Mesenchymal stem cell (in vitro differentiated cells and primary cell): ENCODE results near the gene CDH4.
A peak's percentile ranks its signal among the peaks of the same experiment; 100 is the strongest.

ENCODE experiments used
- DNase-seq: peaks from one replicate; pipeline ENCODE4 v3.0.0-alpha.2; 2013
- H2AFZ ChIP-seq: one replicate; pipeline ENCODE4 v1.6.1; 2013; ENCODE audit warnings: low read depth, mild to moderate bottlenecking, control low read depth, inconsistent platforms, low read length, moderate library complexity
- H2AK5ac ChIP-seq: 2 replicates; pipeline ENCODE4 v1.6.1; 2013; ENCODE audit warnings: low read length, moderate library complexity, mild to moderate bottlenecking, inconsistent platforms; ENCODE audit not compliant: severe bottlenecking
- H2BK120ac ChIP-seq: one replicate; pipeline ENCODE4 v1.6.1; 2013; ENCODE audit warnings: low read depth, mild to moderate bottlenecking, inconsistent platforms, low read length, moderate library complexity
- H2BK12ac ChIP-seq, 2 experiments: one replicate each; pipeline ENCODE4 v1.6.1; 2013; ENCODE audit warnings: inconsistent platforms in 2 of 2, low read length in 2 of 2, mild to moderate bottlenecking in 2 of 2, moderate library complexity in 2 of 2, control low read depth in 1 of 2
- H2BK15ac ChIP-seq: one replicate; pipeline ENCODE4 v1.6.1; 2013; ENCODE audit warnings: mild to moderate bottlenecking, low read depth, inconsistent platforms; ENCODE audit not compliant: poor library complexity, severe bottlenecking
- H2BK5ac ChIP-seq: 2 replicates; pipeline ENCODE4 v1.6.1; 2013; ENCODE audit warnings: low read depth, mild to moderate bottlenecking, low read length, control low read depth, inconsistent platforms; ENCODE audit not compliant: poor library complexity, severe bottlenecking
- H3K14ac ChIP-seq, 2 experiments: one replicate each; pipeline ENCODE4 v1.6.1; 2013; ENCODE audit warnings: inconsistent platforms in 2 of 2, low read length in 2 of 2, control low read depth in 1 of 2, mild to moderate bottlenecking in 1 of 2, moderate library complexity in 1 of 2
- H3K18ac ChIP-seq, 2 experiments: one replicate each; pipeline ENCODE4 v1.6.1; 2013; ENCODE audit warnings: inconsistent platforms in 2 of 2, low read length in 2 of 2, control low read depth in 1 of 2, low read depth in 1 of 2, mild to moderate bottlenecking in 1 of 2
- H3K23ac ChIP-seq, 2 experiments: one replicate each; pipeline ENCODE4 v1.6.1; 2013; ENCODE audit warnings: inconsistent platforms in 2 of 2, low read length in 2 of 2, mild to moderate bottlenecking in 2 of 2, moderate library complexity in 2 of 2, control low read depth in 1 of 2
- H3K27ac ChIP-seq: 2 replicates; pipeline ENCODE4 v1.5.1; 2013; ENCODE audit warnings: mild to moderate bottlenecking, moderate library complexity, low read length, control low read depth, inconsistent platforms; ENCODE audit not compliant: poor library complexity, severe bottlenecking
- H3K27me3 ChIP-seq, 2 experiments: 2 replicates each; pipeline versions ENCODE4 v1.6.1 to v1.7.0; 2013; ENCODE audit warnings: low read length in 2 of 2, mild to moderate bottlenecking in 2 of 2, moderate library complexity in 2 of 2, control low read depth in 1 of 2, inconsistent platforms in 1 of 2; ENCODE audit not compliant: control insufficient read depth in 1 of 2, insufficient read depth in 1 of 2
- H3K36me3 ChIP-seq, 2 experiments: 2 replicates each; pipeline versions ENCODE4 v1.6.1 to v1.7.0; 2013; ENCODE audit warnings: low read length in 2 of 2, control low read depth in 1 of 2, inconsistent platforms in 1 of 2, low read depth in 1 of 2, mild to moderate bottlenecking in 1 of 2; ENCODE audit not compliant: insufficient read depth in 2 of 2, control insufficient read depth in 1 of 2
- H3K4ac ChIP-seq, 2 experiments: one replicate each; pipeline ENCODE4 v1.6.1; 2013; ENCODE audit warnings: inconsistent platforms in 2 of 2, low read length in 2 of 2, mild to moderate bottlenecking in 2 of 2, moderate library complexity in 2 of 2, control low read depth in 1 of 2, low read depth in 1 of 2
- H3K4me1 ChIP-seq: 2 replicates; pipeline ENCODE4 v1.6.1; 2013; ENCODE audit warnings: low read depth, low read length, control low read depth; ENCODE audit not compliant: control insufficient read depth, insufficient read depth
- H3K4me2 ChIP-seq: 2 replicates; pipeline ENCODE4 v1.6.1; 2013; ENCODE audit warnings: low read length, mild to moderate bottlenecking, inconsistent platforms; ENCODE audit not compliant: poor library complexity, severe bottlenecking
- H3K4me3 ChIP-seq, 2 experiments: 2 replicates each; pipeline versions ENCODE4 v1.5.1 to v1.7.0; 2013; ENCODE audit warnings: low read length in 2 of 2, mild to moderate bottlenecking in 2 of 2, control low read depth in 1 of 2, low read depth in 1 of 2; ENCODE audit not compliant: insufficient read depth in 1 of 2
- H3K79me1 ChIP-seq: replicated peaks from 2 replicates; pipeline ENCODE4 v1.6.1; 2013; ENCODE audit warnings: mild to moderate bottlenecking, control low read depth, low read length, inconsistent platforms; ENCODE audit not compliant: poor library complexity, severe bottlenecking
- H3K9ac ChIP-seq: 2 replicates; pipeline ENCODE4 v1.7.0; 2013; ENCODE audit warnings: mild to moderate bottlenecking, low read length, moderate library complexity
- H3K9me3 ChIP-seq: 2 replicates; pipeline ENCODE4 v1.7.0; 2013; ENCODE audit warnings: mild to moderate bottlenecking, low read length; ENCODE audit not compliant: control insufficient read depth
- H4K8ac ChIP-seq: one replicate; pipeline ENCODE4 v1.6.1; 2013; ENCODE audit warnings: inconsistent platforms, mild to moderate bottlenecking, low read length, moderate library complexity
- H4K91ac ChIP-seq: one replicate; pipeline ENCODE4 v1.6.1; 2013; ENCODE audit warnings: mild to moderate bottlenecking, low read length, inconsistent platforms
- WGBS: methylation state at CpG from one replicate; pipeline ENCODE4 v1.1.7; 2013; ENCODE audit warnings: mixed read lengths; 5-methylcytosine and 5-hydroxymethylcytosine counted together

Gene CDH4

GRCh38 chr20:61355585-61355984, 103.5 kb downstream of the CDH4 start:
- no peak overlapping the region for H2BK12ac ChIP-seq
- 86% methylated on average over 5 of the region's 5 CpGs for WGBS
- H2BK15ac ChIP-seq, result no peak overlapping the region

GRCh38 chr20:61356196-61356595, 104.1 kb downstream of the CDH4 start:
- H3K4me2 ChIP-seq, result no peak overlapping the region
- peaks cover 17% of the 10 kb centered on the region for H3K4me1 ChIP-seq
- no peak overlapping the region for H3K23ac ChIP-seq
- no peak overlapping the region for H2BK12ac ChIP-seq
- no peak overlapping the region for H2AFZ ChIP-seq
- no peak overlapping the region for H3K9ac ChIP-seq
- H3K36me3 ChIP-seq, result peaks cover 0 to 8% of the 10 kb centered on the region in 2 experiments
- no peak overlapping the region for H4K91ac ChIP-seq
- 82% methylated on average over 6 of the region's 7 CpGs for WGBS
- H2BK120ac ChIP-seq, result no peak overlapping the region
- peaks cover 7% of the 10 kb centered on the region for H3K79me1 ChIP-seq
- no peak overlapping the region for H2BK15ac ChIP-seq
- no peak overlapping the region for H3K27ac ChIP-seq
- H3K4ac ChIP-seq, result no peak overlapping the region
- no peak overlapping the region for H4K8ac ChIP-seq
- no peak overlapping the region for H3K4me3 ChIP-seq
- H3K18ac ChIP-seq, result no peak overlapping the region
- no peaks in the 10 kb centered on the region for H3K9me3 ChIP-seq
- H3K14ac ChIP-seq, result no peak overlapping the region
- no peak for DNase-seq
- no peak overlapping the region for H2BK5ac ChIP-seq
- peaks cover 0 to 33% of the 10 kb centered on the region in 2 experiments for H3K27me3 ChIP-seq
- no peak overlapping the region for H2AK5ac ChIP-seq

More at GRCh38 chr20:61355585-61355984, 103.5 kb downstream of the CDH4 start:
- Histone ChIP-seq H3K27ac (no peak overlapping the region), H3K4me2 (no peak overlapping the region), H3K36me3 (peaks cover 0 to 8% of the 10 kb centered on the region in 2 experiments), H3K27me3 (peaks cover 0 to 33% of the 10 kb centered on the region in 2 experiments), H3K79me1 (peaks cover 10% of the 10 kb centered on the region), H3K9me3 (no peaks in the 10 kb centered on the region), H3K9ac (no peak overlapping the region), H3K4ac (no peak overlapping the region), H2BK120ac (no peak overlapping the region), H2AFZ (no peak overlapping the region), H3K4me1 (peaks cover 17% of the 10 kb centered on the region), H2BK5ac (no peak overlapping the region), H3K14ac (no peak overlapping the region), H4K91ac (no peak overlapping the region), H3K23ac (no peak overlapping the region), H3K4me3 (no peak overlapping the region), H3K18ac (no peak overlapping the region), H2AK5ac (no peak overlapping the region), H4K8ac (no peak overlapping the region)
- no peak for DNase-seq

GRCh38 chr20:61357119-61357518, 105.1 kb downstream of the CDH4 start:
- H3K36me3 ChIP-seq, result peaks cover 0 to 15% of the 10 kb centered on the region in 2 experiments
- H3K27ac ChIP-seq, result no peak overlapping the region
- H4K91ac ChIP-seq, result no peak overlapping the region
- peaks cover 17% of the 10 kb centered on the region for H3K4me1 ChIP-seq
- H2BK15ac ChIP-seq, result no peak overlapping the region
- no peak overlapping the region for H3K4ac ChIP-seq
- no peak for DNase-seq
- WGBS, result 97% methylated on average over 11 of the region's 11 CpGs
- no peak overlapping the region for H3K18ac ChIP-seq
- H3K4me3 ChIP-seq, result no peak overlapping the region
- H3K23ac ChIP-seq, result no peak overlapping the region
- H2BK5ac ChIP-seq, result no peak overlapping the region
- no peak overlapping the region for H2BK120ac ChIP-seq
- no peak overlapping the region for H3K9ac ChIP-seq
- no peaks in the 10 kb centered on the region for H3K9me3 ChIP-seq
- peaks cover 0 to 30% of the 10 kb centered on the region in 2 experiments for H3K27me3 ChIP-seq
- peaks cover 7% of the 10 kb centered on the region for H3K79me1 ChIP-seq
- H3K4me2 ChIP-seq, result no peak overlapping the region
- no peak overlapping the region for H2BK12ac ChIP-seq
- no peak overlapping the region for H2AK5ac ChIP-seq
- H2AFZ ChIP-seq, result no peak overlapping the region
- H4K8ac ChIP-seq, result no peak overlapping the region
- H3K14ac ChIP-seq, result no peak overlapping the region

- H3K4me3 ChIP-seq, result no peak overlapping the region
- WGBS, result 85% methylated on average over 14 of the region's 17 CpGs
- peaks cover 0 to 18% of the 10 kb centered on the region in 2 experiments for H3K36me3 ChIP-seq
- no peak for DNase-seq
- H3K4ac ChIP-seq, result no peak overlapping the region
- H3K18ac ChIP-seq, result no peak overlapping the region
- H4K91ac ChIP-seq, result no peak overlapping the region
- H3K9ac ChIP-seq, result no peak overlapping the region
- no peak overlapping the region for H2BK12ac ChIP-seq
- H2AFZ ChIP-seq, result no peak overlapping the region
- no peak overlapping the region for H3K4me2 ChIP-seq
- no peaks in the 10 kb centered on the region for H3K9me3 ChIP-seq
- H4K8ac ChIP-seq, result no peak overlapping the region
- H3K27ac ChIP-seq, result no peak overlapping the region
- peaks cover 4% of the 10 kb centered on the region for H3K4me1 ChIP-seq
- no peak overlapping the region for H2BK120ac ChIP-seq
- no peak overlapping the region for H2AK5ac ChIP-seq
- peaks cover 0 to 14% of the 10 kb centered on the region in 2 experiments for H3K27me3 ChIP-seq
- no peak overlapping the region for H2BK15ac ChIP-seq
- H3K14ac ChIP-seq, result peak overlapping the region in 1 of 2 experiments; percentile 63
- no peak overlapping the region for H2BK5ac ChIP-seq
- peaks cover 7% of the 10 kb centered on the region for H3K79me1 ChIP-seq
- no peak overlapping the region for H3K23ac ChIP-seq
Observed at GRCh38 chr20:61359254-61359653, 107.2 kb downstream of the CDH4 start.
